Activated CD8-positive, alpha-beta memory T cell treated with anti-CD3 and anti-CD28 coated beads for 48 hours (primary cell): ENCODE results near the gene HTR3A.

Experiments used
- DNase-seq, 3 experiments: peaks; one replicate each; pipeline ENCODE4 v3.0.0-alpha.2; 2020; ENCODE audit warnings: low read depth in 2 of 3, low spot score in 2 of 3

HTR3A gene

GRCh38 chr11:113977701-113978100 lies 2.8 kb downstream of the HTR3A start:
- no peak for DNase-seq

DNA sequence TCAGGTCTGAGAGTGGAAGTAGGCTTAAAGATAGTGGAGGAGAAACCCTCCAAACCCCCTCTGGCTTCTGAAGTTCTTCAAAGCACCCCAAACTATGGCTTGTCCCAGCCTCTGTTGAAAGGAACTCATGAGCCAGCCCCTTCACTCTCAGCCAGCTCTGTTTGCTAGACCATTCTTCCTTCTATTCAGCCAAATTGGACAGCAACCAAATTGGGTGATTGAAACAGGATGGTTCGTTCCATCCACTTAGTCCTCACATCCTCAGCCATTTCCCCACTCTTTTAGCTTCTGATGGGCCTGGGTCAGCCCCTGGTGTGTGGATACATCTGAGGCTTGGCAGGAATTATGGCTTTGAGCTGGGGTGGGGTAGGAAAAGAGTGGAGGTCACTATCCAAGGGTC lies 4.5 kb downstream of the HTR3A start:
- DNase-seq = no peak

GRCh38 chr11:113980785-113981184 lies 5.9 kb downstream of the HTR3A start:
- no peak for DNase-seq

DNA sequence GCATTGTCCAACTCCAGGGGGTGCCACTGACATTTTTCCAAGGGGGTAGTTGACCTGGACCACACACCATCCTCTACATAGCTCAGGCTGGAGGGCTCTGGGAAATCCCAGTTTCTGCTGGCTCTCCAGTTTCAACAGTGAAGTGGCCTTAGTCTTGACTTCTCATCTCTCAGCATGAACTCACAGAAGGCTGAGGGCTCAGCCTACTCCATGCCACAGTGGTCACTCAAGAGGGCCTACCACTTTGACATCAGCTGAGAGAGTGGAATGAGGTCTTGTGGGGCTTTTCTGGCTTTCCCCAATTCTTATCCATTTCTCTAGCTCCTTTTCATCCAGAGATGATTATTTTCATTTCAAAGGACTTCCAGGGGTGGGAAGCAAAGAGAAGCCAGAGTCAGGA lies 7.4 kb downstream of the HTR3A start:
- no peak for DNase-seq

GRCh38 chr11:113984781-113985180 lies 9.9 kb downstream of the HTR3A start:
- no peak for DNase-seq

DNA sequence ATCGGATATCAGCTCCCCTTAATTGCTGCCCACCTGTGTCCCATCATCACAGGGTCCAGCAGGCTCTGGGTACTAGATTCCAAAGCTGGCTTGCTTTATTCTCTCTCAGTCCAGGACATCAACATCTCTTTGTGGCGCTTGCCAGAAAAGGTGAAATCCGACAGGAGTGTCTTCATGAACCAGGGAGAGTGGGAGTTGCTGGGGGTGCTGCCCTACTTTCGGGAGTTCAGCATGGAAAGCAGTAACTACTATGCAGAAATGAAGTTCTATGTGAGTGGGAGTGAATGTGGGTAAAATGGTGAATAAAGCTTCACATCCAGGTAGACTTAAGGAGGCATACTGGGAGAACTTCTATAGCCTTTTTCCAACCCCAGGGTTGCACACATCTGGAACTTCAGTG lies 11.0 kb downstream of the HTR3A start:
- no peak for DNase-seq

- no peak for DNase-seq
These were observed 11.6 kb downstream of the HTR3A start for GRCh38 chr11:113986351-113987140.

- DNase-seq = no peak
These were observed 14.5 kb downstream of the HTR3A start for GRCh38 chr11:113989381-113989780.

DNA sequence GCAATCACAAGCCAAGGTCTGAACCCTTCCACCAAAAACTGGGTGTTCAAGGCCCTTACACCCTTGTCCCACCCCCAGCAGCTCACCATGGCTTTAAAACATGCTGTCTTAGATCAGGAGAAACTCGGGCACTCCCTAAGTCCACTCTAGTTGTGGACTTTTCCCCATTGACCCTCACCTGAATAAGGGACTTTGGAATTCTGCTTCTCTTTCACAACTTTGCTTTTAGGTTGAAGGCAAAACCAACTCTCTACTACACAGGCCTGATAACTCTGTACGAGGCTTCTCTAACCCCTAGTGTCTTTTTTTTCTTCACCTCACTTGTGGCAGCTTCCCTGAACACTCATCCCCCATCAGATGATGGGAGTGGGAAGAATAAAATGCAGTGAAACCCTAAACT lies 15.0 kb downstream of the HTR3A start:
- no peak for DNase-seq

DNA sequence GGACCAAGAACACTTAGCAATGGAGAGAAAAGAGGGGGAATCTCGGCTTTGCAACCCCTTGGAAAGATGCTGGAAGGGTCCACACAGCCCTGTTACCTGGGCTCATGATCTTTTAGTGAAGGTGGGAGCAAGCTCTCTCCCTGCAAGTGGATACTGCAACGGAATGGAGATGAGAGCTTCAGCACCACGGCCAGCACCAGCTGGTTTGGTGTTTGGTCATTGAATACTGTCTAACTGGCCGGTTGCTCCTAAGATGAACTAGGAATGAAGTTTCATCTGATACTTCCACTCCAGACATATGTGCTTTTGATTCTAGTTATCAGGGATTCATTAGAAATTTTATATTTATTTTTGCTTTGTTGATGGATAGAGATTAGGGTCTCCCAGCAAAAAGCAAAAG lies 16.3 kb downstream of the HTR3A start:
- DNase-seq = no peak

DNA sequence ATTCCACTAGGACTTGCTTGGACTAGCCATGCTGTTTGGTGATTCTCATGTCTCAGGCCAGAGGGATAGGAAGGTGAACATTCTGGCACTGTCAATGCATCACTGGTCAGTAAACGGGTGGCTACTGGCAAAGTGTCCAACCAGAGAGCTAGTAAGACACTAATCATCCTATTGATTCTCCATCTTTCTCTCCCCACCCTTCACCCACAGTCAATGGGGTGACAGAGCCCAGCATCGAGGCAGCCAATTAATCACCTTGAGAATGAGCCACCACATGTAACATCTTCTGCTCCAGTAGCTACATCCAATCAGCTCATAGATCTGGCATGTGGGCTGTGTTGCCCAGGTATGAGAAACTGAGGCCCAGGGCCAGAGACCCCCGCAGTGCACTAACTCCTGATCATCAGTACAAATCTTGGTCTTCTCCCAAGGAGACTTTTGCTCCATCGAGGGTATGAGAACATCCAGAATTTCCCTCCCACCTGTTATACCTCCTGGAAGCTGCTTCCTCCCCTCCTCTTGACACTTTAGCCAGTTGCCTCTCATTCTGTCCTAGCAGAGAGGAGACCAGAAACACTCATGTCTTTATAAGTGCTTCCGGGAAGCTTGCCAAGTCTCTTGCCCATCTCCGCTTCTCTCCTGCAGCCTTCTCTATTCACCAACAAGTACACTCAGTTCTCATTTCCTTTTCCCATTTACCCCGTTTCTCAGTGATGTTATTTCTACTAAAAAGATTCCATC lies 17.0 kb downstream of the HTR3A start:
- DNase-seq = no peak

DNA sequence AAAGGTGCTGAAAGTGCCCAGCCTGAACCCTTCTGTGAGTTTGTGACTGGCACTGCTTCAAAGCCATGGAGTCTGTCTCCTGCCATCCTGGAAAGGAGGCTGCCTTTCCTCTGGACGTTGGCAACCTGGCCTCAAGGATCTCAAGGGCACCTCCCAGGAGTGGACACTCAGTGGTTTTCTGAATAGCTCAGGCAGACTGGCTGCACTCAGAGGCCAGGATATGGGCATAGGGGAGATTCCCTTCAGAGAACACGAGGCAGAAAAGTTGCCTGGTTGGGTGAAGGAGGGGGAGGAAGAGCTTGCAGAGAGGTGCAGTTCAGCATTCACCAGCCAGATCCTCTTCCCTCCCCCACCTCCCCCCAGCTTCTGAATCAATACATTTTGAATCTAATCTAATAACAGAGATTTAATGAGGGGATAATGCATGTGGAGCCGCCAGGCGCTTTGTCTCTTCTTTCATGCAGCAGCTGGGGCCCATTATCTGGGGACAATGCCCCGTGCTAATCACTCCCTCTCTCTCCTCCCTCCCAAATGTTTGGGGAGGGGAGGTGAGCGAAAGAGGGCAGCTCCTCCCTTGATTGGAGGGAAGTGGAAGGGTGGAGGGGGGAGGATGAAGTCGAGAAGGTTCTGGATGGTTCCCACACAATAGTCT lies 17.7 kb downstream of the HTR3A start:
- no peak for DNase-seq

- peak in 1 of 3 experiments; percentile 10 for DNase-seq
These were observed 19.4 kb downstream of the HTR3A start for GRCh38 chr11:113994077-113994954.

GRCh38 chr11:113997473-113997872 lies 22.6 kb downstream of the HTR3A start:
- DNase-seq = no peak

DNA sequence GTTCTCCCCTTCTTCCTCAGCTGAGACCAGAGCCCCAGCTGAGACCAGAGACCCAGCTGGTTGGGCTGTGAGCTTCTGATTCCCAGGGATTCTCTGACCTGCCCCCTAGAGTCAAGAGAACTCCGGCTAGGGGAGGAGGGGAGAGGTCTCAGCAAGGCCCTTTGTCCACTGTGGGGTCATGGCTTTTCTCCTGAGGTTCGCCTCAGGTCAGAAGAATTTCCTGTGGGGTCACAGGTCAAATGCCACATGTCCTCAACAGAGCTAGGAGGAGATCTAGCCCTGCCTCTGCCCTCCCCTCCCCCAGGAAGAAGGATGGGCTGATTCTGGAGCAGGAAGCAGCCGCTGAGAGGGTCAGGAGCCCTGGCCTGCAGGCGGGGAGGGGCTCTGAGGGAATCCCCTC lies 23.7 kb downstream of the HTR3A start:
- DNase-seq = no peak

DNA sequence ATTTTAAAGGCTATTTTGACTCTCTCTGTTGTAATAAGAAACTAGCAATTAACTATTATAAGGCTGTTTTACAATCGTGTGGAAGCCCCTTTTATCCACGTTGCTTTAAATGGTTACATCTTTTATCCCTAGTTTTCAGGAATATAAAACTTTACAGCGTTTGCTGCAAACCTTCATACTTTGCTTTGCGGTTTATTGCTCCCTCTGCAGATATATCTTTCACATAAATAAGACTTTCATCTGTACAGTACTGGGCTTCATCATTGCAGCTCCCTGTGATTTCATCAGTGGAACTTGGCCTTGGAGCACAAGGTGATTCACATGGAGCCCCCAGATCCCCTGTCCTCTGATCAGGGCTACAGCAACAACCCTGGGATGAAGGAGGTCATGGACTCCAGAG lies 25.6 kb downstream of the HTR3A start:
- no peak for DNase-seq

DNA sequence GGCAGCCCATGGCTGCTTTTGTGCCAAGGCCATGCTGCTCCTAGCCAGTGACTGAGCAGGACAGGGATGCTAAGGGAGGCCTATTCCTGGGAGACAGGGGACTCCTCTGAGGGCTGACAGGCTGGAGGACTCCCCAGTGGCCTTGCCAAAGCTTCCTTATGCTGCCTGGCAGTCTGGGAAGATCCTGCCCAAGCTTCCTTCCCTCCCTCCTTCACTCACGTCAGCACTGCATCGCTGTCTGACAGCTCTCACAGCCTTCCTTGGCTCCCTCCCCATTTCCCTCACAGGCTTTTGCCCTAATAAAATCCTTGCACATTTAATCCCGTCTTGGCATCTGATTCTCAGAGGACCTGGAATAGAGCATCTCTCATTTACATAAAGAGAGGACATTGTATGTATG lies 26.5 kb downstream of the HTR3A start:
- no peak for DNase-seq

DNA sequence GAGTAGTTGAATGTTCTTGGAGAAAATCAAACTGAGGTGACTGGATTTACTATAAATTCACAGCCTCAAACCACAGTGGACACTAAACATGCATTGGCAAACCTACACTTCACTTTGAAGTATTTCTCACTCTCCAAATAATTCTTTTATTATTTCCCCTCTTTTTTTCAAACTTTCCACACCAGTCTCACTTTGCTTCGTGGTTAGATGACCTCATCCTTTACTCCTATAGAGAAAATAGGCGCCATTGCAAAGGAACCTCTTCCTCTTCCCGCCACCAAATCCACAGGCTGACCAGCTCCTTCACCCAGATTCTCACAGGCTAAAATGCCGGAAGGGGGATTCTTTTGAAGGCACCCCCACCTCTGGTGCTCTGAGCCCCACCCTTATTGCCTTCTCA lies 33.4 kb downstream of the HTR3A start:
- no peak for DNase-seq

DNA sequence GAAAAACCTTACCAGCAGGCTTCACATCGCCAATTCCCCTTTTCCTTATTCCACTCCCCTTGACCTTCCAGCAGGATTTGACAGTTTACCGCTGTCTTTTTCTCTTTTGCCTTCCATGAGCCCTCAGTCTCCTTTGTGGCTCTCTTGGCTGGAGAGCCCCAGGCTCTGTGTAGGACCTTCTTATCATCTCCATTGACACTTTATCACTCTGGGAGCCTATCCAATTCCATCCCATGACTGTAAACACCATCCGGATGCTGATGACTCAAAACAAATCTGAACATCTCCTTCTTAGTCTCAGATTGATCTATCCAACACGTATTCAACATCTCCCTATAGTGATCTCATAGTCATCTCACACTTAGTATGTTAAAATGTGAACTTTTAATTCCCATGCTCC lies 36.0 kb downstream of the HTR3A start:
- DNase-seq = no peak

- no peak for DNase-seq
These were observed 36.5 kb downstream of the HTR3A start for GRCh38 chr11:114011443-114011842.

- no peak for DNase-seq
These were observed 40.2 kb downstream of the HTR3A start for GRCh38 chr11:114015117-114015516.
